T-helper 2 cell treated with Interferon-gamma antibody and Interleukin-4, amounts not matched to agents 5 μg/mL and 100 μg/mL, for 36 hours (primary cell): Measurements from ENCODE around the gene DUSP8.
"Not testable (repeated sequence)": the region's sequence is repeated elsewhere in the genome, so short reads cannot be mapped to it uniquely, and the experiment has no call there.

Source experiments
- DNase-seq: peaks from one replicate; pipeline ENCODE4 v3.0.0; 2021; ENCODE audit warnings: low spot score
- H3K27ac Mint-ChIP-seq: one replicate; pipeline ENCODE4 v1.8.0; 2021; ENCODE audit warnings: mild to moderate bottlenecking, mixed read lengths
- H3K27me3 Mint-ChIP-seq: one replicate; pipeline ENCODE4 v1.8.0; 2021; ENCODE audit warnings: low read depth, mixed read lengths
- H3K36me3 Mint-ChIP-seq: one replicate; pipeline ENCODE4 v1.8.0; 2021; ENCODE audit warnings: low read depth, mixed read lengths
- H3K4me1 Mint-ChIP-seq: one replicate; pipeline ENCODE4 v1.8.0; 2021; ENCODE audit warnings: low read depth, mixed read lengths
- H3K4me3 Mint-ChIP-seq: one replicate; pipeline ENCODE4 v1.8.0; 2022; ENCODE audit warnings: mild to moderate bottlenecking, moderate library complexity, mixed read lengths
- H3K9me3 Mint-ChIP-seq: one replicate; pipeline ENCODE4 v1.8.0; 2021; ENCODE audit warnings: mixed read lengths

Gene DUSP8

GRCh38 chr11:1597994-1598380 lies 25.9 kb upstream of the DUSP8 start, which contains the start of gene KRTAP5-2:
KRTAP5-2 (minus strand) TSS chr11:1598294; CDS start chr11:1598250, 44 bp downstream.
- no peak for DNase-seq
- Mint-ChIP-seq H3K27me3 (peaks cover 51% of the 10 kb centered on the region), H3K4me3 (no peak within 1 kb of the TSS), H3K9me3 (no peaks in the 10 kb centered on the region), H3K4me1 (no peaks in the 10 kb centered on the region), H3K36me3 (no peaks in the 10 kb centered on the region), H3K27ac (no peak within 1 kb of the TSS)

- Mint-ChIP-seq H3K36me3 (no peaks in the 10 kb centered on the region), H3K27ac (no peak overlapping the region), H3K9me3 (no peaks in the 10 kb centered on the region), H3K4me3 (no peak overlapping the region), H3K4me1 (no peaks in the 10 kb centered on the region), H3K27me3 (peaks cover 54% of the 10 kb centered on the region)
- DNase-seq = no peak
These were observed 25.4 kb upstream of the DUSP8 start for GRCh38 chr11:1597331-1597993.

GRCh38 chr11:1596576-1597121 lies 24.6 kb upstream of the DUSP8 start:
- DNase-seq, H3K9me3 Mint-ChIP-seq, H3K36me3 Mint-ChIP-seq, H3K27ac Mint-ChIP-seq, H3K4me1 Mint-ChIP-seq, H3K4me3 Mint-ChIP-seq: not testable (repeated sequence)
- peaks cover 49% of the 10 kb centered on the region for H3K27me3 Mint-ChIP-seq

- not testable (repeated sequence) for DNase-seq, H3K36me3 Mint-ChIP-seq, H3K9me3 Mint-ChIP-seq, H3K27ac Mint-ChIP-seq, H3K4me1 Mint-ChIP-seq, H3K4me3 Mint-ChIP-seq
- peaks cover 48% of the 10 kb centered on the region for H3K27me3 Mint-ChIP-seq
These were observed 24.0 kb upstream of the DUSP8 start for GRCh38 chr11:1595994-1596575.

- H3K36me3 Mint-ChIP-seq = peaks cover 5% of the 10 kb centered on the region
- H3K27ac Mint-ChIP-seq = no peak overlapping the region
- H3K27me3 Mint-ChIP-seq = peaks cover 43% of the 10 kb centered on the region
- peaks cover 8% of the 10 kb centered on the region for H3K4me1 Mint-ChIP-seq
- H3K4me3 Mint-ChIP-seq = no peak overlapping the region
- peaks cover 10% of the 10 kb centered on the region for H3K9me3 Mint-ChIP-seq
- no peak for DNase-seq
These were observed 20.6 kb upstream of the DUSP8 start for GRCh38 chr11:1592628-1593027.

- Mint-ChIP-seq H3K27ac (peak overlapping the region; percentile 52), H3K27me3 (peaks cover 33% of the 10 kb centered on the region), H3K4me3 (no peak overlapping the region), H3K36me3 (peaks cover 5% of the 10 kb centered on the region), H3K4me1 (peaks cover 8% of the 10 kb centered on the region), H3K9me3 (peaks cover 10% of the 10 kb centered on the region)
- DNase-seq = no peak
These were observed 17.9 kb upstream of the DUSP8 start for GRCh38 chr11:1589996-1590395.

- Mint-ChIP-seq H3K27me3 (peaks cover 30% of the 10 kb centered on the region), H3K27ac (peak overlapping the region; percentile 71), H3K4me3 (peak overlapping the region; percentile 11)
- DNase-seq, H3K4me1 Mint-ChIP-seq, H3K9me3 Mint-ChIP-seq, H3K36me3 Mint-ChIP-seq: not testable (repeated sequence)
These were observed 17.3 kb upstream of the DUSP8 start for GRCh38 chr11:1589191-1589963.

GRCh38 chr11:1586699-1587098 lies 14.6 kb upstream of the DUSP8 start:
- H3K36me3 Mint-ChIP-seq = peaks cover 5% of the 10 kb centered on the region
- H3K27ac Mint-ChIP-seq = no peak overlapping the region
- no peak for DNase-seq
- H3K4me1 Mint-ChIP-seq = peaks cover 8% of the 10 kb centered on the region
- peaks cover 18% of the 10 kb centered on the region for H3K27me3 Mint-ChIP-seq
- peaks cover 10% of the 10 kb centered on the region for H3K9me3 Mint-ChIP-seq
- H3K4me3 Mint-ChIP-seq = no peak overlapping the region

GRCh38 chr11:1584661-1585370 lies 12.7 kb upstream of the DUSP8 start, which contains the start of gene KRTAP5-1:
KRTAP5-1 (minus strand) TSS chr11:1585283; CDS start chr11:1585249, 34 bp downstream.
- peaks cover 15% of the 10 kb centered on the region for H3K27me3 Mint-ChIP-seq
- H3K27ac Mint-ChIP-seq, H3K4me3 Mint-ChIP-seq: not testable (repeated sequence)

GRCh38 chr11:1582909-1583308 lies 10.8 kb upstream of the DUSP8 start:
- not testable (repeated sequence) for H3K27ac Mint-ChIP-seq, H3K36me3 Mint-ChIP-seq, H3K4me1 Mint-ChIP-seq, H3K9me3 Mint-ChIP-seq, H3K4me3 Mint-ChIP-seq, DNase-seq
- peaks cover 10% of the 10 kb centered on the region for H3K27me3 Mint-ChIP-seq

More at GRCh38 chr11:1584661-1585370, 12.7 kb upstream of the DUSP8 start, which contains the start of gene KRTAP5-1:
- not testable (repeated sequence) for H3K4me1 Mint-ChIP-seq, H3K36me3 Mint-ChIP-seq, DNase-seq, H3K9me3 Mint-ChIP-seq

GRCh38 chr11:1581976-1582375 lies 9.9 kb upstream of the DUSP8 start:
- no peaks in the 10 kb centered on the region for H3K36me3 Mint-ChIP-seq
- H3K4me3 Mint-ChIP-seq = no peak overlapping the region
- no peak for DNase-seq
- no peaks in the 10 kb centered on the region for H3K4me1 Mint-ChIP-seq
- H3K27ac Mint-ChIP-seq = no peak overlapping the region
- peaks cover 9% of the 10 kb centered on the region for H3K9me3 Mint-ChIP-seq
- peaks cover 7% of the 10 kb centered on the region for H3K27me3 Mint-ChIP-seq

- no peak for DNase-seq
- Mint-ChIP-seq H3K4me1 (no peaks in the 10 kb centered on the region), H3K27me3 (peaks cover 20% of the 10 kb centered on the region), H3K4me3 (no peak overlapping the region), H3K27ac (no peak overlapping the region), H3K9me3 (peaks cover 9% of the 10 kb centered on the region), H3K36me3 (no peaks in the 10 kb centered on the region)
These were observed 4.8 kb upstream of the DUSP8 start for GRCh38 chr11:1576825-1577224.

- DNase-seq, H3K27ac Mint-ChIP-seq, H3K4me3 Mint-ChIP-seq, H3K36me3 Mint-ChIP-seq, H3K9me3 Mint-ChIP-seq, H3K4me1 Mint-ChIP-seq: not testable (repeated sequence)
- H3K27me3 Mint-ChIP-seq = peaks cover 22% of the 10 kb centered on the region
These were observed 3.7 kb upstream of the DUSP8 start for GRCh38 chr11:1575756-1576155.
